Cerebellar cortex (tissue), 1 donor: Measurements from ENCODE around the gene COX7A1.
"Not testable (repeated sequence)": the region's sequence is repeated elsewhere in the genome, so short reads cannot be mapped to it uniquely, and the experiment has no call there.

Source experiments
- DNase-seq: peaks from one replicate; pipeline ENCODE4 v3.0.0-alpha.2; 2015; ENCODE audit warnings: low spot score

The COX7A1 gene

GRCh38 chr19:36152352-36153091 is at the start of gene COX7A1:
Gene COX7A1 (minus strand): TSS chr19:36152447. CDS start chr19:36152407, 40 bp downstream.
- peak; percentile 64 for DNase-seq

GRCh38 chr19:36201684-36202083 is 49.4 kb upstream of the COX7A1 start:
- no peak for DNase-seq

GRCh38 chr19:36198119-36198518 is 45.9 kb upstream of the COX7A1 start:
- no peak for DNase-seq

GRCh38 chr19:36196249-36196648 is 44.0 kb upstream of the COX7A1 start:
- no peak for DNase-seq

GRCh38 chr19:36186722-36187121 is 34.5 kb upstream of the COX7A1 start:
- DNase-seq: not testable (repeated sequence)

GRCh38 chr19:36183245-36183628 is 31.0 kb upstream of the COX7A1 start:
- DNase-seq: no peak

GRCh38 chr19:36182612-36183244 is 30.5 kb upstream of the COX7A1 start:
- no peak for DNase-seq

GRCh38 chr19:36179077-36179476 is 26.8 kb upstream of the COX7A1 start:
- not testable (repeated sequence) for DNase-seq

- DNase-seq: not testable (repeated sequence)
Observed at GRCh38 chr19:36173846-36174245, 21.6 kb upstream of the COX7A1 start.

- DNase-seq: no peak
Observed at GRCh38 chr19:36172852-36173251, 20.6 kb upstream of the COX7A1 start.

- DNase-seq: peak; percentile 17
Observed at GRCh38 chr19:36169084-36169760, 17.0 kb upstream of the COX7A1 start.

- DNase-seq: no peak
Observed at GRCh38 chr19:36163813-36164212, 11.6 kb upstream of the COX7A1 start.

- no peak for DNase-seq
Observed at GRCh38 chr19:36160821-36161596, 8.8 kb upstream of the COX7A1 start.

GRCh38 chr19:36153126-36153525 is 879 bp upstream of the COX7A1 start:
- no peak for DNase-seq

GRCh38 chr19:36152019-36152351 is 262 bp downstream of the COX7A1 start:
- no peak for DNase-seq

- peak; percentile 28 for DNase-seq
Observed at GRCh38 chr19:36151144-36152018, 866 bp downstream of the COX7A1 start.

- no peak for DNase-seq
Observed at GRCh38 chr19:36150586-36150985, 1.7 kb downstream of the COX7A1 start.

GRCh38 chr19:36149673-36150406 is 2.4 kb downstream of the COX7A1 start:
- no peak for DNase-seq

GRCh38 chr19:36144624-36145023 is 7.6 kb downstream of the COX7A1 start:
- no peak for DNase-seq

GRCh38 chr19:36142496-36142895 is 9.8 kb downstream of the COX7A1 start:
- no peak for DNase-seq

GRCh38 chr19:36142046-36142445 is 10.2 kb downstream of the COX7A1 start:
- DNase-seq: no peak
